ENCODE measurements around the gene GRID2. TPM values are rescaled to one million over a fixed set of nuclear protein-coding genes. Genes with fewer than 3 reads are reported as not detected.

Gene GRID2
- total RNA-seq, 1 donor from 2014 or later: not detected

DNA sequence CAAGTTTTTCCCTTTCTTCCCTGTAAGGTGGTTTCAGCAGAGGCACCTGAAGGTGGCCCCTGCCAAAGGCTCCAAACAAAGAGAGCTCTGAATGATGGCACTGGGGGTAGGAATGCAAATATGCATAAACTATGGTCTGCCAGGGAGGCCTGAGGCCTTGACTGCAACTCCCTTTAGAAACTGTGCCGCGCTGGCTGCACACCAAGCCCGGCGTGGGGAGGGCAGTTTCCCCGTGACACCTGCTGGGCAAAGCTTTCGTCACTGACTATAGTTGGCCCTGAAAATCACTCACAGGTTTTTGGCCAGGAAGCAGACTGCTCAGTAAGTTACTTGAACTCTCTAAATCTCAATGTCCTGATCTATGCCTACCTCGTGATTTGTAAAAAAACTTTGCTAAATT, 1427.0 kb downstream of the GRID2 start:
- intact Hi-C loops (cut with micrococcal nuclease): no loop called here
- Histone ChIP-seq H3K36me3 (no peaks in the 10 kb centered on the region), H3K9me3 (replicated peaks) (peaks cover 3% of the 10 kb centered on the region), H3K27me3 (ENCODE audit: low read depth) (no peaks in the 10 kb centered on the region), H3K4me3 (no peak overlapping the region), H3K27ac (replicated peaks) (no peak overlapping the region), H3K4me1 (no peaks in the 10 kb centered on the region)
- DNase-seq: no peak
- TF ChIP-seq, protein P1, sequence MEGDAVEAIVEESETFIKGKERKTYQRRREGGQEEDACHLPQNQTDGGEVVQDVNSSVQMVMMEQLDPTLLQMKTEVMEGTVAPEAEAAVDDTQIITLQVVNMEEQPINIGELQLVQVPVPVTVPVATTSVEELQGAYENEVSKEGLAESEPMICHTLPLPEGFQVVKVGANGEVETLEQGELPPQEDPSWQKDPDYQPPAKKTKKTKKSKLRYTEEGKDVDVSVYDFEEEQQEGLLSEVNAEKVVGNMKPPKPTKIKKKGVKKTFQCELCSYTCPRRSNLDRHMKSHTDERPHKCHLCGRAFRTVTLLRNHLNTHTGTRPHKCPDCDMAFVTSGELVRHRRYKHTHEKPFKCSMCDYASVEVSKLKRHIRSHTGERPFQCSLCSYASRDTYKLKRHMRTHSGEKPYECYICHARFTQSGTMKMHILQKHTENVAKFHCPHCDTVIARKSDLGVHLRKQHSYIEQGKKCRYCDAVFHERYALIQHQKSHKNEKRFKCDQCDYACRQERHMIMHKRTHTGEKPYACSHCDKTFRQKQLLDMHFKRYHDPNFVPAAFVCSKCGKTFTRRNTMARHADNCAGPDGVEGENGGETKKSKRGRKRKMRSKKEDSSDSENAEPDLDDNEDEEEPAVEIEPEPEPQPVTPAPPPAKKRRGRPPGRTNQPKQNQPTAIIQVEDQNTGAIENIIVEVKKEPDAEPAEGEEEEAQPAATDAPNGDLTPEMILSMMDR (IDR thresholded peaks at IDR 0.05; ENCODE audit: borderline replicate concordance): no peak

DNA sequence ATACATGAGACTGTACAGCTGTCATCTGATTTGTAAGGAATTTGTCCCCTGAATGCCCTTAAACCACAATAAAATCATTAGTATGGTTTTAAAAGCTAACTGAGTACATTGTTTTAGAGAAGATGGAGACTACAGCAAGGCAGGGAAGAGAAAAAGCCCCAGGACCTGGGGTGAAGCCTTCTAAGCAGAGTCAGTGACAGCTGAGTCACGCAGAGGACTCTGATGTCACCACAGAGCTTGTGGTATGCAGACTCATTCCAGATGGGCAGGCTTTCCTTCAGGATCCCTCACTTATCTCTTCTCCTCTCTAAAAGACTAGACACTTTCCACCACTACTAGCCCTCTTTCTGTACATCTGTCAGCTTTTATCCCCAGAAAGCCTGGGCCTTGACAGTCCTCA, 1427.7 kb downstream of the GRID2 start:
- H3K27me3 ChIP-seq (ENCODE audit: low read depth): no peaks in the 10 kb centered on the region
- intact Hi-C loops (cut with micrococcal nuclease): no loop called here
- no peak overlapping the region for H3K27ac ChIP-seq (replicated peaks)
- H3K4me3 ChIP-seq: no peak overlapping the region
- H3K9me3 ChIP-seq (replicated peaks): no peaks in the 10 kb centered on the region
- no peaks in the 10 kb centered on the region for H3K4me1 ChIP-seq
- DNase-seq: no peak
- TF ChIP-seq, protein P1 (IDR thresholded peaks at IDR 0.05; ENCODE audit: borderline replicate concordance): no peak
- H3K36me3 ChIP-seq: no peaks in the 10 kb centered on the region

DNA sequence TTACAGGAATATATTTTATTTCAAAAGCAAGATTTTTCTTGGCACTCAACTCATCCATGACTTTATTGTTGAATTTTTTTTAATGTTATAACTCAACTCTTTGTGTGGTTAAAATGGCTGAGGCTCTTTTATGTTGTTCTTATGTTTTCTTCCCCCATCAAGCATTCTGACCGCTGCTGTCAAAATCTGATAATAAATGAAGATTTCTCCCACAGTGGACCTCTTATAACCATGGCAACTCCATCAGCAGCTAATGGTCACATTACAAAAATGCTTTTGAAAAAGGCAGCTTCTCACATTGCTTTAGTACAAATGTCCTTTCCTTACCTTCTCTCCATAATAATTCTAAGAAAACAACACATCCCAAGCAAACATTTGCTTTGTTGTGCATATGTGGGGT, 1428.7 kb downstream of the GRID2 start:
- DNase-seq: no peak
- Histone ChIP-seq H3K36me3 (no peaks in the 10 kb centered on the region), H3K4me1 (no peaks in the 10 kb centered on the region), H3K4me3 (no peak overlapping the region), H3K27me3 (ENCODE audit: low read depth) (no peaks in the 10 kb centered on the region), H3K27ac (replicated peaks) (no peak overlapping the region), H3K9me3 (replicated peaks) (no peaks in the 10 kb centered on the region)
- TF ChIP-seq, protein P1 (IDR thresholded peaks at IDR 0.05; ENCODE audit: borderline replicate concordance): no peak
- intact Hi-C loops (cut with micrococcal nuclease): no loop called here

DNA sequence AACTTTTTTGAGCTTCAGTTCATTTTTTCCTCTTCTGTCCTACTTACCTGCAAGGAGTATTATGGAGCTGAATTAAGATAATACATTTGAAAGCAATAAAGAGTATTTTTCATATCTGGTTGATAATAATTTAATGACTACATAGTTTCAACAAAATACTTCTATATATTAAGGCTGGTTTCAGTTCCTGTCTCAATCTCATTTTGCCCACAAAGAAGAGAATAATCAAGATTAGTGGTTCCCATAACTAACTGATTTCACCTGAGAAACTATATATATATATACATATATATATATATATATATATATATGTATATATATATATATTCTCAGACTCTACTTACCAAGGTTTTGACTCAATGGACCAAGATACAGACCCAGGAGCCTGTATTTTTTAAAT, 1437.1 kb downstream of the GRID2 start:
- TF ChIP-seq, protein P1 (IDR thresholded peaks at IDR 0.05; ENCODE audit: borderline replicate concordance): no peak
- H3K9me3 ChIP-seq (replicated peaks): peaks cover 7% of the 10 kb centered on the region
- H3K36me3 ChIP-seq: no peaks in the 10 kb centered on the region
- no peak overlapping the region for H3K4me3 ChIP-seq
- H3K4me1 ChIP-seq: no peaks in the 10 kb centered on the region
- H3K27ac ChIP-seq (replicated peaks): no peak overlapping the region
- no peak for DNase-seq
- no peaks in the 10 kb centered on the region for H3K27me3 ChIP-seq (ENCODE audit: low read depth)
- intact Hi-C loops (cut with micrococcal nuclease): no loop called here

DNA sequence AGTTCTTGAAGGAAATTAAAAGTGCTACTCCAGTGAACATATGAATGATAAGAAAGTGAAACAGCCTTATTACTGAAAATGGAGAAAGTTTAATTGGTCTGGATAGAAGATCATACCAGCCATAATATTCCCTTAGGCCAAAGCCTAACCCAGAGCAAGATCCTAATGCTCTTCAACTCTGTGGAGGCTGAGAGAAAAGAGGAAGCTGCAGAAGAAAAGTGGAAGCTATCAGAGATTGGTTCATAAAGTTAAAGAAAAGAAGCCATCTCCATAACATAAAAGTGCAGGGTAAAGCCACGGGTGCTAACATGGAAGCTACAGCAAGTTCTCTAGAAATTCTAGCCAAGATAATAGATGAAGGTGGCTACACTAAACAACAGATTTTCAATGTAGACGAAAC, 1439.3 kb downstream of the GRID2 start:
- peaks cover 7% of the 10 kb centered on the region for H3K9me3 ChIP-seq (replicated peaks)
- no peaks in the 10 kb centered on the region for H3K27me3 ChIP-seq (ENCODE audit: low read depth)
- no peaks in the 10 kb centered on the region for H3K4me1 ChIP-seq
- H3K27ac ChIP-seq (replicated peaks): no peak overlapping the region
- DNase-seq: no peak
- H3K4me3 ChIP-seq: no peak overlapping the region
- TF ChIP-seq, protein P1 (IDR thresholded peaks at IDR 0.05; ENCODE audit: borderline replicate concordance): no peak
- no peaks in the 10 kb centered on the region for H3K36me3 ChIP-seq
- intact Hi-C loops (cut with micrococcal nuclease): no loop called here

DNA sequence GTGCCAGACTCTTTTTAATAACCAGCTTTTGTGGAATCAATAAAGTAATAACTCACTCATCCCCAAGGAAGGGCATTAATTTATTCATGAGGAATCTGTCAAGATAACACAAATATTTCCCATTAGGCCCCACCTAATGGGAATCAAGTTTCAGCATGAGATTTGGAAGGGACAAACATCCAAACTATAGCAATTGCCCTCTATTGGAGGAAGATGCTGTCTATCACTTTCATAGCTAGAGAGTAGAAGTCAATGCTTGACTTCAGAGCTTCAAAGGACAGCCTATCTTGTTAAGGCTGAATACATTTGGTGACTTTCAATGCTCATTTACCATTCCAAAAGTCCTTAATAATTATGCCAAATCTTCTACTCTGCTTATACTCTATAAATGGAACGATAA, 1439.9 kb downstream of the GRID2 start:
- TF ChIP-seq, protein P1 (IDR thresholded peaks at IDR 0.05; ENCODE audit: borderline replicate concordance): no peak
- Histone ChIP-seq H3K4me1 (no peaks in the 10 kb centered on the region), H3K4me3 (no peak overlapping the region), H3K36me3 (no peaks in the 10 kb centered on the region), H3K9me3 (replicated peaks) (peaks cover 7% of the 10 kb centered on the region), H3K27ac (replicated peaks) (no peak overlapping the region), H3K27me3 (ENCODE audit: low read depth) (no peaks in the 10 kb centered on the region)
- DNase-seq: no peak
- intact Hi-C loops (cut with micrococcal nuclease): no loop called here

All from left ventricle myocardium inferior (tissue), 1 donor.